Nephron progenitor cell (in vitro differentiated cells): Measurements from ENCODE around the gene SSX2.
"Not testable (repeated sequence)": the region's sequence is repeated elsewhere in the genome, so short reads cannot be mapped to it uniquely, and the experiment has no call there.

Experiments
- DNase-seq: peaks from one replicate; pipeline ENCODE4 v3.0.0; 2021
- H3K27ac Mint-ChIP-seq: 2 replicates; pipeline ENCODE4 v1.8.0; 2021; ENCODE audit warnings: mild to moderate bottlenecking, moderate library complexity, mixed read lengths
- H3K27me3 Mint-ChIP-seq: 2 replicates; pipeline ENCODE4 v1.8.0; 2021; ENCODE audit warnings: mild to moderate bottlenecking, low read depth, mixed read lengths; ENCODE audit not compliant: poor library complexity
- H3K36me3 Mint-ChIP-seq: 2 replicates; pipeline ENCODE4 v1.8.0; 2021; ENCODE audit warnings: low read depth, mixed read lengths
- H3K4me1 Mint-ChIP-seq: 2 replicates; pipeline ENCODE4 v1.8.0; 2021; ENCODE audit warnings: mixed read lengths
- H3K4me3 Mint-ChIP-seq: 2 replicates; pipeline ENCODE4 v1.8.0; 2021; ENCODE audit warnings: mild to moderate bottlenecking, moderate library complexity, mixed read lengths
- H3K9me3 Mint-ChIP-seq: 2 replicates; pipeline ENCODE4 v1.8.0; 2021; ENCODE audit warnings: mild to moderate bottlenecking, moderate library complexity, mixed read lengths

The SSX2 gene

GRCh38 chrX:52707078-52707477 lies at the start of gene SSX2:
Gene SSX2, minus strand, starts transcription at chrX:52707178. Its CDS starts 1,429 bp downstream, at chrX:52705749.
- H3K9me3 Mint-ChIP-seq, H3K4me1 Mint-ChIP-seq, H3K36me3 Mint-ChIP-seq, DNase-seq, H3K27me3 Mint-ChIP-seq, H3K4me3 Mint-ChIP-seq, H3K27ac Mint-ChIP-seq: not testable (repeated sequence)

GRCh38 chrX:52750952-52751351 lies 44.0 kb upstream of the SSX2 start, which contains the start of gene SSX2B:
Gene SSX2B, plus strand, starts transcription at chrX:52751252. Its CDS starts 1,429 bp downstream, at chrX:52752681.
- H3K9me3 Mint-ChIP-seq, H3K27ac Mint-ChIP-seq, H3K27me3 Mint-ChIP-seq, H3K4me1 Mint-ChIP-seq, DNase-seq, H3K36me3 Mint-ChIP-seq, H3K4me3 Mint-ChIP-seq: not testable (repeated sequence)

- not testable (repeated sequence) for H3K9me3 Mint-ChIP-seq, H3K36me3 Mint-ChIP-seq, H3K27me3 Mint-ChIP-seq
Observed at GRCh38 chrX:52692034-52692433, 14.9 kb downstream of the SSX2 start.

GRCh38 chrX:52662218-52662617 lies 44.8 kb downstream of the SSX2 start:
- not testable (repeated sequence) for H3K27me3 Mint-ChIP-seq, H3K4me1 Mint-ChIP-seq, H3K4me3 Mint-ChIP-seq, DNase-seq, H3K36me3 Mint-ChIP-seq, H3K27ac Mint-ChIP-seq
- peaks cover 51% of the 10 kb centered on the region for H3K9me3 Mint-ChIP-seq

More at GRCh38 chrX:52692034-52692433, 14.9 kb downstream of the SSX2 start:
- not testable (repeated sequence) for H3K4me1 Mint-ChIP-seq, H3K4me3 Mint-ChIP-seq, H3K27ac Mint-ChIP-seq, DNase-seq

GRCh38 chrX:52655475-52655874 lies 51.5 kb downstream of the SSX2 start:
- not testable (repeated sequence) for H3K27me3 Mint-ChIP-seq, H3K27ac Mint-ChIP-seq, H3K36me3 Mint-ChIP-seq, H3K4me1 Mint-ChIP-seq, DNase-seq, H3K4me3 Mint-ChIP-seq
- H3K9me3 Mint-ChIP-seq: peaks cover 68% of the 10 kb centered on the region

- not testable (repeated sequence) for H3K4me3 Mint-ChIP-seq, H3K4me1 Mint-ChIP-seq, DNase-seq, H3K27ac Mint-ChIP-seq, H3K27me3 Mint-ChIP-seq, H3K36me3 Mint-ChIP-seq
- peaks cover 70% of the 10 kb centered on the region for H3K9me3 Mint-ChIP-seq
Observed at GRCh38 chrX:52654800-52655199, 52.2 kb downstream of the SSX2 start, which contains the start of gene SSX7. Gene SSX7, minus strand, starts transcription at chrX:52654900. Its CDS starts 1,428 bp downstream, at chrX:52653472.

GRCh38 chrX:52650676-52651075 lies 56.3 kb downstream of the SSX2 start:
- not testable (repeated sequence) for H3K4me3 Mint-ChIP-seq, H3K27me3 Mint-ChIP-seq, H3K4me1 Mint-ChIP-seq, H3K36me3 Mint-ChIP-seq, H3K27ac Mint-ChIP-seq, DNase-seq
- peaks cover 76% of the 10 kb centered on the region for H3K9me3 Mint-ChIP-seq

GRCh38 chrX:52648956-52649355 lies 58.0 kb downstream of the SSX2 start:
- not testable (repeated sequence) for DNase-seq, H3K4me3 Mint-ChIP-seq, H3K27ac Mint-ChIP-seq, H3K36me3 Mint-ChIP-seq, H3K27me3 Mint-ChIP-seq, H3K4me1 Mint-ChIP-seq
- H3K9me3 Mint-ChIP-seq: peaks cover 72% of the 10 kb centered on the region
